ENCODE results near the gene GPC6. TPM values are rescaled to one million over a fixed set of nuclear protein-coding genes. Genes with fewer than 3 reads are reported as not detected.

The GPC6 gene
- total and polyA plus RNA-seq, 2 experiments from 2014 or later = 14.4 to 43.3 TPM

GRCh38 chr13:93231867-93232266 lies 5.3 kb downstream of the GPC6 start:
- Histone ChIP-seq H3K4me3 (no peak overlapping the region), H3K27ac (no peak overlapping the region), H3K36me3 (no peaks in the 10 kb centered on the region), H3K4me1 (ENCODE audit: low read depth) (peaks cover 20% of the 10 kb centered on the region), H3K27me3 (no peaks in the 10 kb centered on the region), H3K9me3 (ENCODE audit: low read depth) (no peaks in the 10 kb centered on the region)
- TF ChIP-seq CTCF (IDR thresholded peaks at IDR 0.05; ENCODE audit: low read depth, low read length) = no peak
- no peak for DNase-seq (ENCODE audit: low read depth in 1 of 2, low spot score in 1 of 2)

GRCh38 chr13:93233997-93234416 lies 7.4 kb downstream of the GPC6 start:
- no peaks in the 10 kb centered on the region for H3K36me3 ChIP-seq
- H3K27ac ChIP-seq = no peak overlapping the region
- H3K4me3 ChIP-seq = no peak overlapping the region
- H3K27me3 ChIP-seq = no peaks in the 10 kb centered on the region
- peaks cover 17% of the 10 kb centered on the region for H3K4me1 ChIP-seq (ENCODE audit: low read depth)
- no peaks in the 10 kb centered on the region for H3K9me3 ChIP-seq (ENCODE audit: low read depth)
- DNase-seq (ENCODE audit: low read depth in 1 of 2, low spot score in 1 of 2) = no peak
- peak; percentile 12 for TF ChIP-seq CTCF (IDR thresholded peaks at IDR 0.05; ENCODE audit: low read depth, low read length)

- H3K4me1 ChIP-seq (ENCODE audit: low read depth) = peaks cover 12% of the 10 kb centered on the region
- H3K27me3 ChIP-seq = no peaks in the 10 kb centered on the region
- no peak for TF ChIP-seq CTCF (IDR thresholded peaks at IDR 0.05; ENCODE audit: low read depth, low read length)
- no peak overlapping the region for H3K4me3 ChIP-seq
- DNase-seq (ENCODE audit: low read depth in 1 of 2, low spot score in 1 of 2) = no peak
- no peak overlapping the region for H3K27ac ChIP-seq
- H3K9me3 ChIP-seq (ENCODE audit: low read depth) = no peaks in the 10 kb centered on the region
- H3K36me3 ChIP-seq = no peaks in the 10 kb centered on the region
Measured at GRCh38 chr13:93234459-93234858, 7.9 kb downstream of the GPC6 start.

- no peaks in the 10 kb centered on the region for H3K27me3 ChIP-seq
- H3K27ac ChIP-seq = no peak overlapping the region
- DNase-seq (ENCODE audit: low read depth in 1 of 2, low spot score in 1 of 2) = peak in 1 of 2 donors; percentile 62
- no peak overlapping the region for H3K4me3 ChIP-seq
- no peak for TF ChIP-seq CTCF (IDR thresholded peaks at IDR 0.05; ENCODE audit: low read depth, low read length)
- no peaks in the 10 kb centered on the region for H3K9me3 ChIP-seq (ENCODE audit: low read depth)
- H3K4me1 ChIP-seq (ENCODE audit: low read depth) = peaks cover 3% of the 10 kb centered on the region
- H3K36me3 ChIP-seq = no peaks in the 10 kb centered on the region
Measured at GRCh38 chr13:93235258-93236015, 8.8 kb downstream of the GPC6 start.

GRCh38 chr13:93238711-93239110 lies 12.1 kb downstream of the GPC6 start:
- no peaks in the 10 kb centered on the region for H3K9me3 ChIP-seq (ENCODE audit: low read depth)
- no peak overlapping the region for H3K27ac ChIP-seq
- no peaks in the 10 kb centered on the region for H3K27me3 ChIP-seq
- H3K36me3 ChIP-seq = no peaks in the 10 kb centered on the region
- H3K4me3 ChIP-seq = no peak overlapping the region
- TF ChIP-seq CTCF (IDR thresholded peaks at IDR 0.05; ENCODE audit: low read depth, low read length) = no peak
- no peaks in the 10 kb centered on the region for H3K4me1 ChIP-seq (ENCODE audit: low read depth)
- no peak for DNase-seq (ENCODE audit: low read depth in 1 of 2, low spot score in 1 of 2)
